Pulmonary artery endothelial cell (primary cell): Measurements from ENCODE around the gene SLC39A13. TPM values are rescaled to one million over a fixed set of nuclear protein-coding genes. Genes with fewer than 3 reads are reported as not detected.

Source experiments
- DNase-seq: peaks from one replicate; pipeline ENCODE4 v3.0.0-alpha.2; 2011; ENCODE audit warnings: low read depth, low spot score
- total RNA-seq: library from RNA; depleted of rRNA; stranded (reverse); fragments of >200 nt; gene quantifications from 2 replicates; pipeline ENCODE4 v1.2.3, GENCODE V29; 2014

The SLC39A13 gene
- total RNA-seq, 1 donor from 2014 or later: 60.8 TPM

DNA sequence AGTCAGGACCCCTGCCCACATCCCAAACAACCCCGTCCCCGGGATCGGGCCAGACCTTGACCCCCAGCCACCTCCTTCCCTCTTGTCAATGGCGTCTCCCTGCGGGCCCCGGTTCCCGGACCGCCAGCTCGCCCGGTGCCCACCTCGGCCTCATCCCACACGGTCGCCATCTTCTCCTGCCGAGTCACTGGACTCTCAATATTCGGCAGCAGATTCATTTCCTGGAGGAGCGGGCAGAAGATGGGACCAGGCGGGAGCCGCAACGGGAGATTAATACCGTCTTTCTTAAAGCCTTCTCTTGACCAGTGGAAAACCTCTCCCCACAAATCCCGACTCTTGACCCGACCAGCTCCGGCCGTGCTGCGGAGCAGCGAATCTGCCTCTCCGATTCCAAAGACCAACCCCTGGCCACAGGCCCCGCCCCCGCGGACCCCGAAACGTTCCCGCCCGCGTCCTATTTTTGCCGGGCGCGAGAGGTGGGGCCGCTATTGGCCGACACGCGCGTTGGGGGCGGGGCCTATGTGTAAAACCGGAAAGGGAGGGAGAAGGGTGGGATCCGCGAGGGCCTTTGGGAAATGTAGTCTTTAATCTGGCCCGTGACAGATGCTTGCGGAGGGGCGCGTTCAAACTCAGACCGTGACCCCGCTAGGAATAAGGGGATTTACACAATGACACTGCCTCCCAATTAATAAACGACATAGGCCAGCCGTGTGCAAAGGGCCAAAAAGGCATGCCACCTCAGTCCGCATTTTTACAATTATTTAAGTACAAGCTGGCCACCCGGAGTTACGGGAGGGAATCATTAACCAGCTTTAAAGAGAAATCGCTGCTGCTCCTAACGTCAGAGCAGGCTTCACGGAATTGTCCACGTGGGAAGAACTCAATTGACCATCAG, 17.9 kb downstream of the SLC39A13 start, which contains the start of gene PSMC3:
Gene PSMC3, minus strand, starts transcription at position 378 of the 895 bp plus-strand sequence. Its CDS starts 160 bp downstream, at position 218.
- DNase-seq: peak; percentile 82

DNA sequence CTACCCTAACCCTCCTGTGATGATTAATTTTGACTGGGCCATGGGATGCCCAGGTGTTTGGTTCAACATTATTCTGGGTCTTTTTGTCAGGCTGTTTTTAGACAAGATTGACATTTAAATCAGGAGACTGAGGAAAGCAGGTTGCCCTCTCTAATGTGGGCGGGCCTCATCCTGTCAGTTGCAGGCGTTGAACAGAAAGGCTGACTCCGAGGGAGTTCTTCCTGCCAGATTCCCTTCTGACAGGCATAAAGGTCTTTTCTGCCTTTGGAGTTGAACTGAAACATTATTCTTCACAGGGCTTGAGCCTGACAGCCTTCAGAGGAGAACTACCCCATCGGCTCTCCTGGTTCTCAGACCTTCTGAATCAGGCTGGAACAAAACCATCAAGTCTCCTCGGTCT, 22.1 kb downstream of the SLC39A13 start:
- no peak for DNase-seq

DNA sequence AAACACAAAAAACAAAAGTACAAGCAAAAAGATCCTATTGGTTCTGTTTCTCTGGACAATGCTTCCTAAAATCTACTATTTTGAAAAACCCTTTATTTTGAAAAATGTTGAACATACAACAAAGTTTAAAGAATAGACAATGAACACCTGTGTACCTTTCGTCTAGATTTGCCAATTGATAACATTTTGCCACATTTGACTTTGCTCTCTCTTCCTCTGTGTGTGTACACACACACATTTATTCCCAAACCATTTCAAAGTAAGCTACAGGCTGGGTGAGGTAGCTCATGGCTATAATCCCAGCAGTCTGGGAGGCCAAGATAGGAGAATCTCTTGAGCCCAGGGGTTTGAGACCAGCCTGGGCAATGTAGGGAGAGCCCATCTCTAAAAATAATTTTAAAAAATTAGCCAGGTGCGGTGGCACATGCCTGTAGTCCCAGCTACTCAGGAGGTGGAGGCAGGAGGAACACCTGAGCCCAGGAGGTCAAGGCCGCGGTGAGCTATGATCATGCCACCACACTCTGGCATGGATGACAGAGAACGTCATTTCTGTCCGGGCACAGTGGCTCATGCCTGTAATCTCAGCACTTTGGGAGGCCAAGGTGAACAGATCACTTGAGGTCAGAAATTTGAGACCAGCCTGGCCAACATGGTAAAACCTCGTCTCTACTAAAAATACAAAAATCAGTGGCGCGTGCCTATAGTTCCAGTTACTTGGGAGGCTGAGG, 23.1 kb downstream of the SLC39A13 start:
- no peak for DNase-seq

DNA sequence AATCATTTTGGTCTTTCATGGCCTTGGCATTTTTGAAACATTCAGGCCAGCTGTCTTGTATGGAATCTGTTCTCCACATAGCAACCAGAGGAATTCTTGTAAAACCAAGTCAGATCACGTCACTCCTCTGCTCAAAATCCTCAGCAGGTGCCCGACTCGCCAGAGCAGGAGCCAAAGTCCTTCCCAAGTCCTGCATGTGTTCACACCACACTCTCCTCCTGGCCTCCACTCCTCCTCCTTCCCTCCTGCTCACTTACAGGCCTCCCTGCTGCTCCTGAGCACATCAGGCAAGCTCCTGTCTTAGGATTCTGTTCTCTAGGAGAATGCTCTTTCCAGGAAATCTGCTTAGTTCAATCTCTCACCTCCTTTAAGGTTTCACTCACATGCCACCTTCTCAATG, 24.8 kb downstream of the SLC39A13 start:
- no peak for DNase-seq

DNA sequence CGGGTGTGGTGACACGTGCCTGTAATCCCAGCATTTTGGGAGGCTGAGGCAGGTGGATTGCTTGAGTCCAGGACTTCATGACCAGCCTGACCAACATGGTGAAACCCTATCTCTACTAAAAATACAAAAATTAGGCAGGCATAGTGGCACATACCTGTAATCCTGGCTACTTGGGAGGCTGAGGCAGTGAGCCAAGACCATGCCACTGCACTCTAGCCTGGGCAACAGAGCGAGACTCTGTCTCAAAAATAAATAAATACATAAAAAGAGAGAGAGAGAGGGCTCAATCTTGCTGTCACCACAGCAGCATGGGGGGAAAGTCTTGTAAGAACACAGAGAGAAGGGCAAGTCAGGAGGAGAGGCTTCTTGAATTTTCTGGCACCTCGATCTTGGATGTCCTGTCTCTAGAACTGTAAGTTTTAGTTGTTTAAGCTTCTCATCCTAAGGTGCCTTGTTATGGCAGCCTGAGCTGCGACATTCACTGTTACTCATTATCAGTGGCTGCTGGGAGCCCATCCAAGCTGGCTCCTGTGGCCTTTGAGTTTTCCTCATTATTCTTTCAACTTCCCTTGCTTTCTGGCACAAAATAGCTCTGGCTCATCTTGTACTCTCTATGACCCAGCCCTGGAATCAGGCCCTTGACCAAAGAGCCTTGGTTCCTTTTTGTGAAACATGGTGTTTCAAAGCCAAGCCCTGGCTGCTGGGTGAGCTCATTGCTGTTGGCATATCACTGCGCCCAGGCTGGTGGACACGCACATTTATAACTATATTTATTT, 25.8 kb downstream of the SLC39A13 start:
- DNase-seq: no peak

DNA sequence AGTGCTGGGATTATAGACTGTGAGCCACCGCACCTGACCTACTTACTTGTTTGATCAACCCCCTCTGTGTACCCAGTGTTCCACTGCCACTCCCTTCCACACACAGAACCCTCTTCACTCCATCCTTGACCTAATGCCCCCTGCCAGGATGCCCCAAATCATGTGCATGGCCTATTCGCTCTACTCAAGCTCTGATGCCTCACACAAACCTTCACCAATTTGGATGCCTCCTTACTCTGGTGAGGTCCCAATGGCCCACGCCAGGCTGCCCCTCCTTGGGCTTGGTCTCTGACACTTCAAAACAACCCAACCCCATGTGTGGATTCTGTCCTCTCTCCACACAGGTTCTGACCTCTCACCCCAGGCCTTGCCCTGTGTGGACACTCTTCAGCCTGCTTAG, 27.3 kb downstream of the SLC39A13 start:
- DNase-seq: no peak

DNA sequence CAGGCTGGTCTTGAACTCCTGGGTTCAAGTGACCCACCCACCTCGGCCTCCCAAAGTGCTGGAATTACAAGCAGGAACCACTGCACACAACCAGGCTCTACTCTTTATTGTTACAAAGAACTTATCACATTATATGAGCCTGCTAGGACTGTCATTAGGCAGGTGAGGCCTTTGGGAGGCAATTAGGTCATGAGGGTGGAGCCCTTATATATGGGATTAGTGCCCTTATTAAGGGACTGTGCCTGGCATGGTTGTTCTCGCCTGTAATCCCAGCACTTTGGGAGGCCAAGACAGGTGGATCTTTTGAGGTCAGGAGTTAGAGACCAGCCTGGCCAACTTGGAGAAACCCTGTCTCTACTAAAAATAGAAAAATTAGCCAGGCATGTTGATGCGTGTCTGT, 28.3 kb downstream of the SLC39A13 start:
- no peak for DNase-seq

DNA sequence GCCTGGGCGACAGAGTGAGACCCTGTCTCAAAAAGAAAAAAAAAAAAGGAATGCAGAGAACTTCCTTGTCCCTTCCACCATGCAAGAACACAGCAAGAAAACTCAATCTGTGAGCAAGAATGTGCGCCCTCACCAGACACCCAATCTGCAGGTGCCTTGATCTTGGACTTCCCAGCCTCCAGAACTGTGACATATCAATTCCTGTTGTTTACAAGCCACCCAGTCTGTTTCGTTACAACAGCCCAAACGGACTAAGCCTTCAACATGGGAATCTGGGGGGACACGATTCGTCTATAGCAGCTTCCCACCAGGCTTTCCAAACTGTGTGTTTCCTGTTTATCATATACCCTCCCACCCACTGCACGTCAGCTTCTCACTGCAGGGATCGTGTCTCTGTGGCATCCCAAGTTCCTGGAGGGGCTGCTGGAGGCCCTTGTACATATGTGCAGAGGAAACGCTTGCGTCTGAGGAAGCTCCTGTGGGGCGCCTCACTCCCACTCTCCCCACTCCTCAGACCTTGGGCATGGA, 28.9 kb downstream of the SLC39A13 start:
- no peak for DNase-seq

DNA sequence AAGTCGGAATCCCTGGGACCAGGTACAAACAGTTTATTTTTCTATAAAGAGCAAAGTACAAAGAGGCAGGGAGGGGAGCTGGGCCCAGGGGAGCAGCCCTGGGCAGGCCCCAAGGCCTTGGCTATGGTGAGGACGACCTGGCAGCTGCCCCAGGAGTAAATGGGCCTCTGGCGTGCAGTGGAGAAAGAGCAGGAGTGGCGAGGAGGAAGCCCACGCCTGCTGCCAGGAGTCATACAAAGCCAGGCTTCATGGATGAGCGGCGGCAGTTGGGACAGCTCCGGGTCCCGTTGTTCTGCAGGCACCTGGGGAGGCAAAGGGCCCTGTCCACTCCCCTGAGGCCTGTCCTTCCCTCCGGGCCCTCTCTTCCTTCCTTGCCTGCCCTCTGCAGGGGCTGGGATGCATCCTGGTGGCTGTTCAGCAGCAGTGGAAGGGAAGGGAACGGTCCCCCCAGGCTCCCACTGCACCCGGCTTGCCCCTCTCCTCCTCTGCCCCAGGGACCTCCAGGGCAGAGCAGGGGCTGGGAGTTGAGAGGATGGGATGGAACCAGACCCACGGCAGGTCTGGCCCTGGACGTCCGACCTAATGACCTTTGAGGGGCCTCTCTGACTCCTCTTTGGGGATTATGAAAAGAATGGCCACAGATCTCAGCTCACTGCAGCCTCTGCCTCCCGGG, 29.5 kb downstream of the SLC39A13 start:
- no peak for DNase-seq

DNA sequence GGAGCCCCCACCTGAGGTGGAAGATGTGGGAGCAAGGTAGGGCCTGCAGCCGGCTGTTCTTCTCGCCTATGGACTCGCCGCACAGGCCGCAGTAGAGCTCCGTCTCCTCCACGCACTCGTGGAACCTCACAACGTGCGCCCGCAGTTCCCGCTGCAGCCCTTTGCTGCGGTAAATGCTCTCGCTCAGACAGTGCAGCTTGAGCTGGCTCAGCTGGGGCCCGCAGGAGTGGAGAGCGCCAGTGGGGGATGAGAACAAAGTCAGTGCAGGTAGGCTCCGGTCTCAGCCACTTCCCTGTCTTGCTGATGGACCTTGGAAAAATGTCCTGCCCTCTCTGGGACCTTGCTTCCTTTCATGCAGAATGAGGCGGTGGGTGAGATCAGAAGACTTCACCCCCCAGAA, 30.3 kb downstream of the SLC39A13 start:
- no peak for DNase-seq

DNA sequence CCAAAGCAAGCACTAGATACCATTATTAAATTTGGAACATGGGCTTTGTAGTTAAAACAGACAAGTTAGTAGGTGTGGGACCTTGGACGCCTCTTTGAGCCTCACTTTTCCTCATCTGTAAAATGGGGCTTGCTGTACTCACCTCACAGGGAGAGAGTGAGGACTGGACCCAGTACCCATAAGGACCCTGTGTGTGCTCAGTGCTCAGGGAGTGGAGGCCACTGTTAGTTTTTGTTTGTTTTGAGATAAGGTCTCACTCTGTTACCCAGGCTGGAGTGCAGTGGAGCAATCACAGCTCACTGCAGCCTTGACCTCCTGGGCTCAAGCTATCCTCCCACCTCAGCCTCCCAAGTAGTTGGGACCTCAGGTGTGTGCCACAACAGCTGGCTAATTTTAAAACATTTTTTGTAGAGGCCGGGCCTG, 31.7 kb downstream of the SLC39A13 start:
- no peak for DNase-seq

DNA sequence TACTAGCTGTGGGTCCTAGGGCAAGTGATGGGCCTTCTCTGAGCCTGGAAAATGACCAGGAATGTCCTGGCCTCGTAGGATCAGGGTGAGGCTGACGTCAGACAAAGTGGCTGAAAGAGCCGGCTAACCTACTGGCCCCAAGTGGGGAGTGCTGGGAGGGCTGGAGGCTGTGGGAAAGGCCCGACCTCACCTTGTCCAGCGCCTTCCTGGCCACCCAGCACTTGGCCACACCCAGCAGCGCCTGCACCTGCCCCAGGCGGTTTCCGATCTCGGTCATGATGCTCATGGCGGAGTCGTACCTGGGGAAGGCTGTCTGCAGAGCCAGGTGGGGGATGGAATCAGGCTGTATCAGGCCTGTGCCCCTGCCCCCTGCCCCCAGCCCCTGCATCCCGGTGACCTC, 33.0 kb downstream of the SLC39A13 start:
- no peak for DNase-seq

DNA sequence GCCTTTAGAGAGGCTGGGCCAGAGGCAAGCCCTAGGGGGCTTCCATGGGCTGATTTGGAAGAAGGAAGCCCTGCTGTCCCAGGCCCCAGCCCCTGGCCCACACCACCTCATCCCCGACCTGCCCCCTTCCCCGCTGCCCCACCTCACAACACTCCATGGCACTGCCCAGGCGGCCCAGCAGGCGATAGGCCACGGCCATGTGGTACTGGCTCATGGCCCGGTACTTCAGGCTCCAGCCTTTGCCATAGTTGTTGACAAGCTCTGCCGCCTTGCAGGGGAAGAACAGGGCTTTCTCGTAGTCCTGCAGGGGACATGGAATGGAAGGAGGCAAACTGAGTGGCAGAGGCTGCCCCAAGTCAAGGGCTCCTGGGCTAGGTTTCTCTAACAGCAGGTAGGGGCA, 34.1 kb downstream of the SLC39A13 start:
- DNase-seq: no peak

DNA sequence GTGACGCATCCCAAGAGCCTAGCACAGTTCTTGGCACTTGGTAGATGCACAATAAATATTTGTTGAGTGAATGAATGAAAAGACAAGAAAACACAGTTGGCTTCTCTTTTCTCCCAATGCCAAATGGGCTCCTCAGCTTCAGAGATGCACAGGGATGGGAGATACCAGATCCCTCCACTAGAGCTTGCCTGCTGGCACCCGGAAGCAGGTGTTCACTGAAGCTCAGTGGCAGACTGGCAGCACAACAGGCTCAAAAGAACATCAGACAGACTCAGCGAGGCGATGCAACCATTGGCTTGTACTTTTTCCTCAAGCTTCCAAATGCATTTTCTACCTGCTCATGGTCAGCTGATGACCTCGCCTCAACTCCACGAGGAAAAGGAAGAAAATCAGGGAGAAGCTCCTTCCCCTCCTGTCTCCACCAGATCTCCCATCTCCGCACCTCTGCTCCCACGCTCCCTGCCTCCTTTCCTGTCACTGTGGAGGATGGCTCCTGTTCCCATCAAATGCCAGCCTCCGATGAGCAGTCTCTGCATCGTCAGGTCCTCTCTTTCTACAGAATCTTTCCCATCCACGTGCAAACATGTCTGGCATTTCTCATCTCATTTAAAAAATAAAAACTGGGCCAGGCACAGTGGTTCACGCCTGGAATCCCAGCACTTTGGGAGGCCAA, 34.8 kb downstream of the SLC39A13 start:
- DNase-seq: no peak

DNA sequence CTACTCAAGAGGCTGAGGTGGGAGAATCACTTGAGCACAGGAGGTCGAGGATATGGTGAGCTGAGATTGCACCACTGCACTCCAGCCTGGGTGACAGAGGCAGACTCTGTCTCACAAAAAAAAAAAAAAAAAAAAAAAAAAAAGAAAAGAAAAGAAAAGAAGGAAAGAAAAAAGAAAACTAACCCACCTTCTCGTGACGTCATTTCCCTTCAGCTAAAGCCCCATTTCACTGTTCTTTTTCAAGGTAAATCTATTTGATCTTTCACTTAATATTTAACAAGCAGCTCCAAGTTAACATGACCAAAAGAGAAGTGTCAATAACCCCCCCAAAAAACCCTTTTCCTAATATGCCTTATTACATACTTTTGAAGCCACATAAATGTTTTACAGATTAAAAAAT, 35.4 kb downstream of the SLC39A13 start:
- no peak for DNase-seq

DNA sequence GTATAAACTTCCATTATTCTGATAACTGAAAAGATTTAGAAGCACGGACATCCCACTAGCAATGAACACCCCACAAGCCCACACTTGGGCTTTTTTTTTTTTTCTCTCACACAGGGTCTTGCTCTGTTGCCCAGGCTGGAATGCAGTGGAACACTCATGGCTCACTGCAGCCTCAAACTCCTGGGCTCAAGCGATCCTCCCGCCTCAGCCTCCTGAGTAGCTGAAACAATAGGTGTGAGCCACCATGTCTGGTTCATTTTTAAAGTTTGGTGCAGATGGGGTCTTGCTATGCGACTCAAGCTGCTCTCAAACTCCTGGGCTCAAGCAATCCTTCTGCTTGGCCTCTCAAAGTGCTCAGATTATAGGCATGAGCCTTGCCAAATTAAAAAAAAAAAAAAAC, 37.5 kb downstream of the SLC39A13 start:
- DNase-seq: no peak

DNA sequence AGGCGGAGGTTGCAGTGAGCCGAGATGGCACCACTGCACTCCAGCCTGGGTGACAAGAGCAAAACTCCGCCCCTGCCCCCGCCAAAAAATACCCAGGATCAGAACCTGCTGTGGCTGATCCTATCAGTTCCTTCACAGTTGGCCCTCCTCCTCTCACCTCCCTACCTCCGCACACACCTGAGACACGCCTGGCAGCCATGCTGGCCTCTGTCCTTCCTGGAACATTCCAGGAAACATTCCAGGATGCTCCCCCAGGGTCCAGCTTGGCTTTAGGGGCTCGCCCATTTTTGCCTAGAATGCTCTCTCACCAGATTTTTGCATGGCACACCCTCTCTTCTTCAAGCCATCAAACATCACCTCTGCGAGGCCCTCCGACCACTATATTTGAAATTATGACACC, 38.4 kb downstream of the SLC39A13 start:
- no peak for DNase-seq

DNA sequence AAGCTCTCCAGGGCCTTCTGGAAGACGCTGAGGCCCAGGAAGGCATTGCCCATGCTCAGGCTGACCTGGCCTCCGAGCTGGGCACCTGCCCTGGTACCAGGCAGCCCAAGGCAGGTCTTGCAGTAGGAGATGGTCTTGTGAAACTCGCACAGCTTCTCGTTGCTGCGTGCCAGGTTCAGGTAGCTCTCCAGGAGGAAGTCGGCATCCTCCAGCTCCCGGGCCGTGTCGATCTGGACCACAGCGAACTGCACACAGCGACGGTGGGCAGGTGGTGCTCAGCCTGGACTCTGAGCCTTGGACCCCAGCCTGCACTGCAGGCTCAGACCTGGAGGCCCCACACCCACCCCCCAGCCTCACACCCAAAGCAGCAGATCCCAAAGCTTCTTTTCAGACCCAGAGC, 39.5 kb downstream of the SLC39A13 start:
- no peak for DNase-seq

DNA sequence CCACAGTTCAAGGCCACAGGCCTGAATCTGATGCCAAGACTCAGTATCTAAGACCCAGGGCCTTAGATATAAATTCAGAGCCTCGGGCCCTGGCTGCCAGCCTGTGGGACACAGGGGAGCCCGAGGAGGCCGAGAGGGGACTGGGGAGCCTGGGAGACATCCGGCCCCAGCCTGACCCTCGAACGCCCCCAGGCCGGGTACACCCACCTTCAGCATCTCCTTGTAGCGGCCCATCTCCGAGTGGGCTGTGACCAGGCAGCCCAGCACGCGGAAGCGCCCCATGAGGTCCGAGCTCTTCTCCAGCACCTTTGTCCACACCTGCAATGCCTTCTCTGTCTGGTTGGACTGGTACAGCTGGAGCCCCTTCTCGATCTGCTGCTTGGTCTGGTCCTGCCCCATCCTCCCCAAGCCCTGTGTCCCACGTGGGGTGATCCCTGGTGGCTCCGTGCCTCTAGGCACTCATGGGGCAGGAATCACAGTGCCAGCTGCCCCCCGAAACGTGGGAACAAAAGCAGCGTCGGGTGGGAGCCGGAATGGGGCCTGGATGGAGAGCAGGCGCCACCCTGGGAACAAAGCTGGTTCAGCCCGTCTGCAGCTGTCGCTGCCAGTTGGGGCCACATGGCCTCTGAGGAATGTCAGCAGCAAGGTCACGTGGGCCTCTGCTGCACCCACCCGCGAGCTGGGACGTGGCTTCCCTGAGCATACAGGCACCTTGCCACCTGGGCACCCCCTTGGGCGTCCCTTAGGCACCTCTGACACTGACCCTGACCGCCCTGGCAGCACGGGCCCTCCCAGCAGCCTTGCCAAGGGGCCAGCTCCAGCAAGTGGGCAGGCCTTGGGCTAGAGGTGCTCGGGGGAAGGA, 40.4 kb downstream of the SLC39A13 start, which contains the start of gene RAPSN:
Gene RAPSN, minus strand, starts transcription at position 571 of the 862 bp plus-strand sequence. Its CDS starts 172 bp downstream, at position 399.
- DNase-seq: no peak
